PC-3 (cell line): Measurements from ENCODE around the gene ASTN2. TPM values are rescaled to one million over a fixed set of nuclear protein-coding genes. Genes with fewer than 3 reads are reported as not detected.

ENCODE experiments used
- ATAC-seq: fragments of 200-7000 bp; cut with Tn5 transposase; 2 replicates; pipeline ENCODE4 v1.9.1; 2020; ENCODE audit warnings: mild to moderate bottlenecking, moderate library complexity
- BruUV-seq: library from RNA; stranded (reverse); fragments of 400-500 nt; replicated peaks from 2 replicates; lab custom pipeline; 2021; lab: Mats Ljungman, UMichigan
- CTCF ChIA-PET: fragments of 300-600 bp; sonication (Branson Sonifier 250); formaldehyde crosslinking; loops from one replicate; lab custom pipeline; 2022; ENCODE audit warnings: antibody characterized with exemption; lab: Charles Lee
- POLR2A ChIA-PET: fragments of 300-600 bp; sonication (Branson Sonifier 250); formaldehyde crosslinking; loops from one replicate; lab custom pipeline; 2022; ENCODE audit warnings: antibody characterized with exemption; ENCODE audit not compliant: unreplicated experiment; lab: Charles Lee
- DNase-seq: peaks from one replicate; pipeline ENCODE4 v3.0.0-alpha.2; 2015
- H2AFZ ChIP-seq: fragments of 300-600 bp; sonication (generic); 2 replicates; pipeline ENCODE4 v1.6.0; 2016; ENCODE audit warnings: antibody characterized with exemption, low read length
- H3F3A ChIP-seq: fragments of 300-600 bp; sonication (generic); one replicate; pipeline ENCODE4 v1.6.0; 2017; ENCODE audit warnings: antibody characterized with exemption, low read length, control low read depth, mild to moderate bottlenecking; ENCODE audit not compliant: unreplicated experiment
- H3K27ac ChIP-seq: fragments of 300-600 bp; sonication (generic); 2 replicates; pipeline ENCODE4 v1.5.1; 2016; ENCODE audit warnings: mild to moderate bottlenecking, low read length
- H3K27me3 ChIP-seq: fragments of 300-600 bp; sonication (generic); 2 replicates; pipeline ENCODE4 v1.6.1; 2016; ENCODE audit warnings: low read length, mixed read lengths
- H3K36me3 ChIP-seq: fragments of 300-600 bp; sonication (generic); 2 replicates; pipeline ENCODE4 v1.6.1; 2016; ENCODE audit warnings: low read depth, mixed run types, low read length, mixed read lengths
- H3K4me1 ChIP-seq: fragments of 300-600 bp; sonication (generic); 2 replicates; pipeline ENCODE4 v1.5.1; 2016; ENCODE audit warnings: low read length; ENCODE audit not compliant: insufficient read depth
- H3K4me2 ChIP-seq: fragments of 300-600 bp; sonication (generic); 2 replicates; pipeline ENCODE4 v1.6.0; 2016; ENCODE audit warnings: low read length
- H3K4me3 ChIP-seq: fragments of 300-600 bp; sonication (generic); 2 replicates; pipeline ENCODE4 v1.5.1; 2016; ENCODE audit warnings: mild to moderate bottlenecking, low read length, mixed read lengths
- H3K79me2 ChIP-seq: fragments of 300-600 bp; sonication (generic); 2 replicates; pipeline ENCODE4 v1.6.1; 2017; ENCODE audit warnings: low read length, mixed read lengths
- H3K9ac ChIP-seq: fragments of 300-600 bp; sonication (generic); 2 replicates; pipeline ENCODE4 v1.6.0; 2016; ENCODE audit warnings: mild to moderate bottlenecking, low read length
- H3K9me2 ChIP-seq: fragments of 300-600 bp; sonication (generic); replicated peaks from 2 replicates; pipeline ENCODE4 v1.6.1; 2016; ENCODE audit warnings: mixed run types, low read length, mixed read lengths
- H3K9me3 ChIP-seq: fragments of 300-600 bp; sonication (generic); 2 replicates; pipeline ENCODE4 v1.6.1; 2016; ENCODE audit warnings: low read length, mixed read lengths
- H4K20me1 ChIP-seq: fragments of 300-600 bp; sonication (generic); 2 replicates; pipeline ENCODE4 v1.6.1; 2016; ENCODE audit warnings: low read length, mixed read lengths
- CTCF ChIP-seq: fragments of 300-600 bp; sonication (generic); conservative IDR thresholded peaks from 2 replicates; pipeline ENCODE4 v1.5.1; 2017; ENCODE audit warnings: antibody characterized with exemption, low read depth, mild to moderate bottlenecking, low read length
- EZH2 ChIP-seq: fragments of 300-600 bp; sonication (generic); IDR thresholded peaks from one replicate; pipeline ENCODE4 v1.6.1; 2017; ENCODE audit warnings: antibody characterized with exemption, mild to moderate bottlenecking, low read length; ENCODE audit not compliant: unreplicated experiment
- EZH2phosphoT487 ChIP-seq: fragments of 300-600 bp; sonication (generic); IDR thresholded peaks from 2 replicates; pipeline ENCODE4 v1.6.1; 2018; ENCODE audit warnings: mild to moderate bottlenecking, antibody characterized with exemption, low read length, borderline replicate concordance
- intact Hi-C: fragments of 100-400 bp; cut with micrococcal nuclease; formaldehyde crosslinking; loops from 2 replicates; pipeline ENCODE4 v1.9.0; 2023
- total RNA-seq: library from RNA; depleted of rRNA; stranded (reverse); fragments of >200 nt; gene quantifications from 2 replicates; pipeline ENCODE4 v1.2.3, GENCODE V29; 2014

Gene ASTN2
- total RNA-seq, 1 experiment from 2014 or later, result 3.5 TPM

GRCh38 chr9:116736399-116737151, 678.3 kb downstream of the ASTN2 start:
- no peaks in the 10 kb centered on the region for H3K79me2 ChIP-seq
- H3K4me2 ChIP-seq, result no peak overlapping the region
- H3F3A ChIP-seq, result no peaks in the 10 kb centered on the region
- no peaks in the 10 kb centered on the region for H3K4me1 ChIP-seq
- no peaks in the 10 kb centered on the region for H3K9me3 ChIP-seq
- H3K9me2 ChIP-seq, result no peaks in the 10 kb centered on the region
- H3K9ac ChIP-seq, result no peak overlapping the region
- no peak overlapping the region for H2AFZ ChIP-seq
- CTCF ChIA-PET, result interaction anchor here (1.0 kb wide), 1 partner anchor 123 kb away, joined by 6 read pairs; no protein-coding TSS in a partner anchor
- no peak for ATAC-seq
- H3K27ac ChIP-seq, result no peak overlapping the region
- POLR2A ChIA-PET, result no interaction called here
- no peaks in the 10 kb centered on the region for H3K27me3 ChIP-seq
- H3K36me3 ChIP-seq, result no peaks in the 10 kb centered on the region
- TF ChIP-seq EZH2, result no peak
- TF ChIP-seq EZH2phosphoT487, result no peak
- no peak for TF ChIP-seq CTCF
- no peak overlapping the region for H3K4me3 ChIP-seq
- intact Hi-C loops, result loop anchor here (2.0 kb wide), 1 partner anchor 124 kb away; no protein-coding TSS in a partner anchor
- DNase-seq, result no peak
- BruUV-seq, result no TSS peak
- H4K20me1 ChIP-seq, result no peaks in the 10 kb centered on the region

DNA sequence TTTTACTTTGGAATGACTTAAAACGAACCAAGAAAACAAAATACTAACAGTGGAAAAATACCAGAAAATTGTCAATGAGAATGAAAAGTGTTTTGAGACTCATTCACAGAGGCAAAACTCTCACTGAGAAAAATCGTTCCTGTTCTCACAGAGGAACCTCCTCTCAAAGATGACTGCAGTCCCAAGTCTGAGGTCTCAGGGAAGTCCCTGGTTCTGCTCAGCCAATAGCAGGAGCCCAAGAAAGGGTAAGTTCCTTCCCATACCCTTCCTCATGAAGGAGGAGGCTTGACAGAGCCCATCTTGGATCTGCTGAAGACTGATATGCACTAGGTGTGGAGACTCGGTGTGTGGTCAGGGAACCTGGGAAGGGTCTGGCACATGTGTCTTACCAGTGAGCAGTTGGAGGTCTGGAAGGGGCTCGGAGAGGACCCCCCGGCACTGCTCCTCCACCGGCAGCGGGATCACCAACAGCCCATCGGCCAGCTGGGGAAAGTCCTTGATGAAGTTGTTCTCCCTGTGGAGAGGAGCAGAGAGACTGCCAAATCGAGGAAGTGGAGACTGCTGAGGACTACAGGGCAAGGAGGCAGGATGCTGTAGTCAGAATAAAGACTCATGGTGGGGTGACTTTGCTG, 681.7 kb downstream of the ASTN2 start:
- TF ChIP-seq EZH2 (no peak), CTCF (no peak), EZH2phosphoT487 (no peak)
- Histone ChIP-seq H2AFZ (no peak overlapping the region), H3K27ac (no peak overlapping the region), H3K4me1 (no peaks in the 10 kb centered on the region), H3K4me2 (no peak overlapping the region), H3K9me2 (no peaks in the 10 kb centered on the region), H3K9ac (no peak overlapping the region), H3K79me2 (no peaks in the 10 kb centered on the region), H3K9me3 (no peaks in the 10 kb centered on the region), H3K27me3 (no peaks in the 10 kb centered on the region), H3F3A (no peaks in the 10 kb centered on the region), H3K4me3 (no peak overlapping the region), H4K20me1 (no peaks in the 10 kb centered on the region), H3K36me3 (no peaks in the 10 kb centered on the region)
- intact Hi-C loops, result no loop called here
- ChIA-PET POLR2A (no interaction called here), CTCF (no interaction called here)
- DNase-seq, result no peak
- no peak for ATAC-seq
- BruUV-seq, result no TSS peak

- no peak overlapping the region for H2AFZ ChIP-seq
- TF ChIP-seq EZH2 (no peak), EZH2phosphoT487 (no peak), CTCF (no peak)
- ATAC-seq (no peak), DNase-seq (no peak)
- H3K9me3 ChIP-seq, result no peaks in the 10 kb centered on the region
- H3K4me1 ChIP-seq, result no peaks in the 10 kb centered on the region
- no peaks in the 10 kb centered on the region for H4K20me1 ChIP-seq
- H3K4me3 ChIP-seq, result no peak overlapping the region
- no peak overlapping the region for H3K9ac ChIP-seq
- no peak overlapping the region for H3K27ac ChIP-seq
- no peak overlapping the region for H3K4me2 ChIP-seq
- no peaks in the 10 kb centered on the region for H3K36me3 ChIP-seq
- H3K27me3 ChIP-seq, result no peaks in the 10 kb centered on the region
- H3K79me2 ChIP-seq, result no peaks in the 10 kb centered on the region
- H3K9me2 ChIP-seq, result no peaks in the 10 kb centered on the region
- intact Hi-C loops, result no loop called here
- CTCF ChIA-PET, result no interaction called here
- BruUV-seq, result no TSS peak
- POLR2A ChIA-PET, result no interaction called here
- H3F3A ChIP-seq, result no peaks in the 10 kb centered on the region
Observed at GRCh38 chr9:116726602-116727001, 688.3 kb downstream of the ASTN2 start.
